CD14-positive monocyte (primary cell): ENCODE results near the gene GRID2. TPM values are rescaled to one million over a fixed set of nuclear protein-coding genes. Genes with fewer than 3 reads are reported as not detected.

Source experiments
- DNase-seq, 3 donors: peaks; one replicate each; pipeline ENCODE4 v3.0.0-alpha.2; 2011 to 2022
- H2AFZ ChIP-seq: 2 replicates; pipeline ENCODE4 v1.6.0; 2012; ENCODE audit warnings: mild to moderate bottlenecking, low read depth, low read length, inconsistent platforms; ENCODE audit not compliant: insufficient read depth, poor library complexity, severe bottlenecking
- H3K27ac ChIP-seq, 2 donors: 1 replicate in 1 of 2; 2 replicates in 1 of 2; pipeline ENCODE4 v1.5.1; 2012 to 2013; ENCODE audit warnings: low read length in 2 of 2, control low read depth in 1 of 2, inconsistent platforms in 1 of 2, low read depth in 1 of 2, mild to moderate bottlenecking in 1 of 2
- H3K27me3 ChIP-seq, 2 donors: one replicate each; pipeline versions ENCODE4 v1.6.0 to v1.6.1; 2011 to 2013; ENCODE audit warnings: low read length in 2 of 2; ENCODE audit not compliant: control insufficient read depth in 2 of 2, insufficient read depth in 2 of 2
- H3K36me3 ChIP-seq, 2 donors: replicated peaks in 1 of 2; 1 replicate in 1 of 2; 2 replicates in 1 of 2; pipeline versions ENCODE4 v1.5.1 to v1.6.1; 2012 to 2013; ENCODE audit warnings: low read length in 2 of 2, control low read depth in 1 of 2, inconsistent platforms in 1 of 2, mild to moderate bottlenecking in 1 of 2; ENCODE audit not compliant: insufficient read depth in 2 of 2, control insufficient read depth in 1 of 2
- H3K4me1 ChIP-seq, 2 donors: 1 replicate in 1 of 2; 2 replicates in 1 of 2; pipeline versions ENCODE4 v1.5.1 to v1.6.1; 2012 to 2013; ENCODE audit warnings: low read length in 2 of 2, control low read depth in 1 of 2, inconsistent platforms in 1 of 2, mild to moderate bottlenecking in 1 of 2, moderate library complexity in 1 of 2; ENCODE audit not compliant: insufficient read depth in 2 of 2, control insufficient read depth in 1 of 2
- H3K4me2 ChIP-seq: replicated peaks from 2 replicates; pipeline ENCODE3; 2012; ENCODE audit warnings: low read length, moderate library complexity, mild to moderate bottlenecking; ENCODE audit not compliant: poor library complexity, severe bottlenecking; ENCODE audit errors: extremely low read depth
- H3K4me3 ChIP-seq, 3 experiments: fragments of 200-600 bp in 1 of 3; sonication (generic) in 1 of 3; replicated peaks in 1 of 3; 1 replicate in 2 of 3; 2 replicates in 1 of 3; pipeline ENCODE4 v1.5.1; 2011 to 2013; ENCODE audit warnings: low read length in 3 of 3, mild to moderate bottlenecking in 3 of 3, control low read depth in 2 of 3, low read depth in 2 of 3, inconsistent platforms in 1 of 3, moderate library complexity in 1 of 3
- H3K79me2 ChIP-seq: 2 replicates; pipeline ENCODE4 v1.6.0; 2012; ENCODE audit warnings: mild to moderate bottlenecking, control low read depth, inconsistent platforms, low read length, moderate library complexity; ENCODE audit not compliant: insufficient read depth
- H3K9ac ChIP-seq: 2 replicates; pipeline ENCODE4 v1.6.0; 2017; ENCODE audit warnings: low read length, mild to moderate bottlenecking; ENCODE audit not compliant: insufficient read depth, poor library complexity, severe bottlenecking
- H3K9me3 ChIP-seq, 2 donors: replicated peaks in 1 of 2; 1 replicate in 1 of 2; 2 replicates in 1 of 2; pipeline versions ENCODE4 v1.5.1 to v1.6.1; 2012 to 2013; ENCODE audit warnings: low read length in 2 of 2, control low read depth in 1 of 2; ENCODE audit not compliant: control insufficient read depth in 1 of 2, insufficient read depth in 1 of 2
- H4K20me1 ChIP-seq: 2 replicates; pipeline ENCODE4 v1.6.0; 2012; ENCODE audit warnings: mild to moderate bottlenecking, low read length, control low read depth, moderate library complexity; ENCODE audit not compliant: insufficient read depth
- H3K27ac Mint-ChIP-seq, 7 donors: one replicate each; pipeline ENCODE4 v1.8.0; 2020; ENCODE audit warnings: mild to moderate bottlenecking in 7 of 7, mixed read lengths in 7 of 7, moderate library complexity in 6 of 7, inconsistent platforms in 2 of 7
- H3K27me3 Mint-ChIP-seq, 3 donors: one replicate each; pipeline ENCODE4 v1.8.0; 2021 to 2022; ENCODE audit warnings: low read depth in 3 of 3, mild to moderate bottlenecking in 3 of 3, mixed read lengths in 3 of 3, moderate library complexity in 3 of 3, inconsistent platforms in 1 of 3
- H3K36me3 Mint-ChIP-seq, 2 donors: one replicate each; pipeline ENCODE4 v1.8.0; 2020; ENCODE audit warnings: mixed read lengths in 2 of 2, inconsistent platforms in 1 of 2, mild to moderate bottlenecking in 1 of 2
- H3K4me1 Mint-ChIP-seq: one replicate; pipeline ENCODE4 v1.8.0; 2020; ENCODE audit warnings: mild to moderate bottlenecking, mixed read lengths
- H3K4me3 Mint-ChIP-seq, 2 donors: one replicate each; pipeline ENCODE4 v1.8.0; 2020; ENCODE audit warnings: mild to moderate bottlenecking in 2 of 2, mixed read lengths in 2 of 2, moderate library complexity in 1 of 2
- H3K9me3 Mint-ChIP-seq, 7 donors: one replicate each; pipeline ENCODE4 v1.8.0; 2020 to 2022; ENCODE audit warnings: mixed read lengths in 7 of 7, mild to moderate bottlenecking in 6 of 7, moderate library complexity in 6 of 7, inconsistent platforms in 2 of 7
- CTCF ChIP-seq: fragments of 200-600 bp; IDR thresholded peaks from one replicate; pipeline ENCODE4 v1.8.0; 2022; ENCODE audit warnings: antibody characterized with exemption, mild to moderate bottlenecking
- WGBS: methylation state at CpG from one replicate; pipeline ENCODE4 v1.1.5; 2013; ENCODE audit warnings: missing lambda C conversion rate; ENCODE audit not compliant: insufficient coverage; 5-methylcytosine and 5-hydroxymethylcytosine counted together
- intact Hi-C, 2 donors: fragments of 100-400 bp; cut with micrococcal nuclease; formaldehyde crosslinking; loops; one replicate each; pipeline versions ENCODE4 v1.15.0 to v1.15.1; 2023
- polyA plus RNA-seq, 3 donors: library from polyadenylated mRNA; depleted of rRNA in 1 of 3; unstranded in 2 of 3; stranded (reverse) in 1 of 3; fragments of 300-500 nt in 2 of 3; fragments of >200 nt in 1 of 3; fragmentation: Illumina TruSeq in 2 of 3; gene quantifications; 1 replicate in 2 of 3; 2 replicates in 1 of 3; pipeline ENCODE4 v1.2.3, GENCODE V29; 2012 to 2021

Gene GRID2
- polyA plus RNA-seq, 3 donors: not detected

- no peak overlapping the region for H3K27ac ChIP-seq
- Mint-ChIP-seq H3K9me3 (peaks cover 0 to 5% (median under 1%) of the 10 kb centered on the region in 7 donors), H3K36me3 (no peaks in the 10 kb centered on the region), H3K27me3 (peaks cover 0 to 3% (median 1%) of the 10 kb centered on the region in 3 donors), H3K27ac (no peak overlapping the region), H3K4me3 (no peak overlapping the region), H3K4me1 (no peaks in the 10 kb centered on the region)
- no peaks in the 10 kb centered on the region for H3K36me3 ChIP-seq
- no peaks in the 10 kb centered on the region for H3K4me1 ChIP-seq
- DNase-seq: no peak
- H3K9ac ChIP-seq: no peak overlapping the region
- H3K4me2 ChIP-seq: no peak overlapping the region
- no peaks in the 10 kb centered on the region for H4K20me1 ChIP-seq
- 79% methylated on average over 5 of the region's 6 CpGs for WGBS
- H3K79me2 ChIP-seq: no peaks in the 10 kb centered on the region
- no peaks in the 10 kb centered on the region for H3K9me3 ChIP-seq
- intact Hi-C loops: no loop called here
- no peaks in the 10 kb centered on the region for H3K27me3 ChIP-seq
- no peak overlapping the region for H2AFZ ChIP-seq
- no peak overlapping the region for H3K4me3 ChIP-seq
- no peak for TF ChIP-seq CTCF
Measured at GRCh38 chr4:93710101-93710846, 1406.5 kb downstream of the GRID2 start.

GRCh38 chr4:93710847-93711430, 1407.2 kb downstream of the GRID2 start:
- no peak for TF ChIP-seq CTCF
- no peaks in the 10 kb centered on the region for H4K20me1 ChIP-seq
- intact Hi-C loops: no loop called here

More at GRCh38 chr4:93710847-93711430, 1407.2 kb downstream of the GRID2 start:
- Mint-ChIP-seq H3K9me3 (peaks cover 0 to 5% (median 0%) of the 10 kb centered on the region in 7 donors), H3K36me3 (no peaks in the 10 kb centered on the region), H3K27ac (no peak overlapping the region), H3K4me3 (no peak overlapping the region), H3K4me1 (no peaks in the 10 kb centered on the region), H3K27me3 (peaks cover 0 to 3% (median 1%) of the 10 kb centered on the region in 3 donors)
- H3K9ac ChIP-seq: no peak overlapping the region
- H3K36me3 ChIP-seq: no peaks in the 10 kb centered on the region
- H3K27ac ChIP-seq: no peak overlapping the region
- H3K9me3 ChIP-seq: no peaks in the 10 kb centered on the region
- no peak overlapping the region for H3K4me2 ChIP-seq
- H3K4me1 ChIP-seq: no peaks in the 10 kb centered on the region
- H3K79me2 ChIP-seq: no peaks in the 10 kb centered on the region
- DNase-seq: no peak
- no peak overlapping the region for H3K4me3 ChIP-seq
- no peak overlapping the region for H2AFZ ChIP-seq
- H3K27me3 ChIP-seq: no peaks in the 10 kb centered on the region
- WGBS: 80% methylated on average over 1 of the region's 2 CpGs
